MCF 10A (cell line): Measurements from ENCODE around the gene MLC1. TPM values are rescaled to one million over a fixed set of nuclear protein-coding genes. Genes with fewer than 3 reads are reported as not detected.

Experiments used
- BruUV-seq: library from RNA; stranded (reverse); fragments of 400-500 nt; replicated peaks from 2 replicates; lab custom pipeline; 2021; lab: Mats Ljungman, UMichigan
- CTCF ChIA-PET: fragments of 300-600 bp; sonication (Branson Sonifier 250); formaldehyde crosslinking; extraction: SDS; loops from one replicate; lab custom pipeline; 2021; ENCODE audit warnings: antibody characterized with exemption, inconsistent platforms; lab: Yijun Ruan, JAX
- POLR2A ChIA-PET: fragments of 300-600, 350-650 bp; sonication (Branson Sonifier 250); formaldehyde crosslinking; extraction: SDS; loops from one replicate; lab custom pipeline; 2020; ENCODE audit warnings: antibody characterized with exemption, inconsistent platforms; lab: Yijun Ruan, JAX
- DNase-seq: peaks from one replicate; pipeline ENCODE4 v3.0.0-alpha.2; 2018; ENCODE audit not compliant: unreplicated experiment
- H3K27ac Mint-ChIP-seq: one replicate; pipeline ENCODE4 v1.8.0; 2022; ENCODE audit warnings: mild to moderate bottlenecking, low read depth, mixed read lengths; ENCODE audit not compliant: unreplicated experiment
- H3K27me3 Mint-ChIP-seq: one replicate; pipeline ENCODE4 v1.8.0; 2022; ENCODE audit warnings: mixed read lengths; ENCODE audit not compliant: insufficient read depth, unreplicated experiment
- H3K36me3 Mint-ChIP-seq: one replicate; pipeline ENCODE4 v1.8.0; 2022; ENCODE audit warnings: mild to moderate bottlenecking, moderate library complexity, mixed read lengths; ENCODE audit not compliant: insufficient read depth, unreplicated experiment
- H3K4me1 Mint-ChIP-seq: one replicate; pipeline ENCODE4 v1.8.0; 2022; ENCODE audit warnings: mixed read lengths; ENCODE audit not compliant: insufficient read depth, unreplicated experiment
- H3K4me3 Mint-ChIP-seq: one replicate; pipeline ENCODE4 v1.8.0; 2022; ENCODE audit warnings: mild to moderate bottlenecking, moderate library complexity, mixed read lengths; ENCODE audit not compliant: unreplicated experiment
- H3K9me3 Mint-ChIP-seq: one replicate; pipeline ENCODE4 v1.8.0; 2022; ENCODE audit warnings: mixed read lengths; ENCODE audit not compliant: unreplicated experiment
- intact Hi-C: fragments of 100-400 bp; cut with micrococcal nuclease; formaldehyde crosslinking; loops from 2 replicates; pipeline ENCODE4 v1.14.1; 2022
- total RNA-seq: library from RNA; stranded (reverse); gene quantifications from 2 replicates; pipeline ENCODE4 v1.2.3, GENCODE V29; 2022
- TF ChIP-seq, protein P1 (sequence below): fragments of 200-600 bp; IDR thresholded peaks from one replicate; pipeline ENCODE4 v1.8.0; 2022; ENCODE audit warnings: antibody characterized with exemption, mild to moderate bottlenecking; ENCODE audit not compliant: unreplicated experiment

Gene MLC1
- total RNA-seq, 1 experiment from 2014 or later, result not detected

DNA sequence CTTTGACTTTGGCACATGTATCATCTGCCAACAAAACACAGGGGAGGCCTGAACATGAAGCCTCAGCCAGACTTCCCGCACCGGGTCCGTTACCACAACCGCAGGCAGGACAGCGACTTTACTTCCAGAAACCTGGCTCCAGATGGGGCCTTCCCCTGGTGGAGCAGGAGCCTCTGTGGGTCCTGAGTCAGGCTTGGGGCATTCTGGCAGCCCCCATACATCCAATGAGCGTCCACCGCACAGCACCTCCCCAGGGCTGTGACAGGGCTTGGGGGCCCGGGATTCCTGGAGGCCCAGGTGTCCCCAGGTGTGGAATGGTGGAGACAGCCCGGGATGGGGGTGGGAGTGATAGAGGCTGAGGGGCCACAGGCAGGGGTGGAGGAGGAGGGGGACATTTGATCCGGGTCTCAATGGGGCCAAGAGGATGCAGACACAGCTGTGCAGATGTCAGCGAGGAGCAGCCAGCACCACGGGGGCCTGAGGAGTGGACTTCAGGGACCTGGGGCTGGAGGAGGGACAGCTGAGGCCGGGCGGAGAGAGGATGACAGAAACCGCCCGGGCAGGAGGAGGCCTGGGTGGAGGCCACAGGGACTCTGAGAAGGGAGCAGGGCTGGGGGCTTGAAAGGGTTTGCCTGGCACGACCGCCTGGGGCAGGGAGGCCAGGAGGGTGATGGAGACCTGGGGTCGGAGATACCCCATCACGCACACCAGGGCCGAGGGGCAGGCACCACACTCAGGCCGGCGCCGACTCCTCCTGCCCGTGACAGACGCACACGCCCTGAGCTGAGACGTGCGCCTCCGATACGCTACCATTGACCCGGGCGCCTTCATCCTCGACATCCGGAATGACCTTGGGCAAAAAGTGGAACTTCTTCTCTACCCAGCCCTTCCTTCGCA, 35.7 kb downstream of the MLC1 start:
- H3K27ac Mint-ChIP-seq, result no peak overlapping the region
- no peaks in the 10 kb centered on the region for H3K4me1 Mint-ChIP-seq
- no TSS peak for BruUV-seq
- H3K9me3 Mint-ChIP-seq, result no peaks in the 10 kb centered on the region
- intact Hi-C loops, result no loop called here
- no peak for DNase-seq
- H3K4me3 Mint-ChIP-seq, result no peak overlapping the region
- H3K27me3 Mint-ChIP-seq, result no peaks in the 10 kb centered on the region
- H3K36me3 Mint-ChIP-seq, result no peaks in the 10 kb centered on the region
- TF ChIP-seq, protein P1, sequence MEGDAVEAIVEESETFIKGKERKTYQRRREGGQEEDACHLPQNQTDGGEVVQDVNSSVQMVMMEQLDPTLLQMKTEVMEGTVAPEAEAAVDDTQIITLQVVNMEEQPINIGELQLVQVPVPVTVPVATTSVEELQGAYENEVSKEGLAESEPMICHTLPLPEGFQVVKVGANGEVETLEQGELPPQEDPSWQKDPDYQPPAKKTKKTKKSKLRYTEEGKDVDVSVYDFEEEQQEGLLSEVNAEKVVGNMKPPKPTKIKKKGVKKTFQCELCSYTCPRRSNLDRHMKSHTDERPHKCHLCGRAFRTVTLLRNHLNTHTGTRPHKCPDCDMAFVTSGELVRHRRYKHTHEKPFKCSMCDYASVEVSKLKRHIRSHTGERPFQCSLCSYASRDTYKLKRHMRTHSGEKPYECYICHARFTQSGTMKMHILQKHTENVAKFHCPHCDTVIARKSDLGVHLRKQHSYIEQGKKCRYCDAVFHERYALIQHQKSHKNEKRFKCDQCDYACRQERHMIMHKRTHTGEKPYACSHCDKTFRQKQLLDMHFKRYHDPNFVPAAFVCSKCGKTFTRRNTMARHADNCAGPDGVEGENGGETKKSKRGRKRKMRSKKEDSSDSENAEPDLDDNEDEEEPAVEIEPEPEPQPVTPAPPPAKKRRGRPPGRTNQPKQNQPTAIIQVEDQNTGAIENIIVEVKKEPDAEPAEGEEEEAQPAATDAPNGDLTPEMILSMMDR, result no peak
- CTCF ChIA-PET, result interaction anchor here (2.4 kb wide), 1 partner anchor 19 kb away, joined by 10 read pairs; no protein-coding TSS in a partner anchor
- POLR2A ChIA-PET, result no interaction called here

DNA sequence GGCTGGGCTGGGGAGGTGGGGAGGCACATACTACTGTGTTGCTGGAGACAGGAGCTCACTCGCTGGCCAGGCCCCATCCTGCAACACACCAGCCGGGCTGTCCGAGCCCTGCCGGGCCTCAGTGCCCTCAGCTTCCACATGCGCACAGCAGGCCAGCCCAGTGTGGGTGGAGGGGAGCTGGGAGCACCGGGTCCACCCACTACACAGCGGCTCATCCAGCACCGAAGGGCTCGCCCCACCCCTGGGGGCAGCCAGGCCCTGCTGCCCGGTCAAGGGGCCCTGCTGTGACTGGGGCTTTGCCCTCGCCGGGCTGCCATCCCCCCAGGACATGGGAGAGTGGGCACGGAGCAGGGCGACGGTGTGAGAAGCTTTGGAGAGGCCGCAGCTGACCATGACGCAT, 36.4 kb downstream of the MLC1 start:
- Mint-ChIP-seq H3K27ac (no peak overlapping the region), H3K9me3 (no peaks in the 10 kb centered on the region), H3K36me3 (no peaks in the 10 kb centered on the region), H3K4me3 (no peak overlapping the region), H3K27me3 (peaks cover 2% of the 10 kb centered on the region), H3K4me1 (no peaks in the 10 kb centered on the region)
- TF ChIP-seq, protein P1, result no peak
- no TSS peak for BruUV-seq
- intact Hi-C loops, result no loop called here
- CTCF ChIA-PET, result interaction anchor here (2.4 kb wide), 1 partner anchor 18 kb away, joined by 10 read pairs; no protein-coding TSS in a partner anchor
- POLR2A ChIA-PET, result no interaction called here
- no peak for DNase-seq

DNA sequence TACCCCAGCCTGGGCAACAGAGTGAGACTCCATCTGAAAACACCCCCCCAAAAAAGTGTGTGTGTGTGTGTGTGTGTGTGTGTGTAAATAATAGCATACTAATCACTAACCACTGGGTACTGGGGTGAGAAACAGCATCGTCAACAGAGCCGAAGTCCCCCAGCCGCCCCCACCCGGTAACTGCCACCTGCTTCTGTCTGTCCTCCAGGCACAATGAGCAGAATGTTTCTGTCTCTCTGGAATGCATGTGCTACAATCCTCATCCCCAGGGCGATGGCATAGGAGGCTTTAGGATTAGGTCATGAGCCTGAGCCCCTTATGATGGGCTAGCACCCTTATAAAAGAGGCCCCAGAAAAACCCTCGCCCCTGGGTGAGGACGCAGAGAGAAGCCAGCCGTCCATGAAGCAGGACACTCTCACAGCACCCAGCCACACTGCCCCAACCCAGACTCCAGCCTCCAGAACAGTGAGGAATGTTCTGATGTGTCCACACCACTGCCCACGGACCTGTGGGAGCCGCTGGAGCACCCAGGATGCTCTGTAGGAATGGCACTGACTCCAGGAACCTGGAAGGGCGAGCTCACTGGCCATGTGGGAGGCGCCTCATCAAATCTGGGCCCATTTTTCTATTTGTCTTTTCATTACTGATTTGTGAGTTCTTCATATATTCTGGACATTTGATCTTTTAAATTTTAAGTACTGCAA, 37.0 kb downstream of the MLC1 start:
- intact Hi-C loops, result no loop called here
- BruUV-seq, result no TSS peak
- Mint-ChIP-seq H3K4me1 (no peaks in the 10 kb centered on the region), H3K27ac (no peak overlapping the region), H3K4me3 (no peak overlapping the region), H3K9me3 (no peaks in the 10 kb centered on the region), H3K27me3 (peaks cover 8% of the 10 kb centered on the region), H3K36me3 (no peaks in the 10 kb centered on the region)
- CTCF ChIA-PET, result no interaction called here
- DNase-seq, result no peak
- POLR2A ChIA-PET, result no interaction called here
- TF ChIP-seq, protein P1, result no peak

DNA sequence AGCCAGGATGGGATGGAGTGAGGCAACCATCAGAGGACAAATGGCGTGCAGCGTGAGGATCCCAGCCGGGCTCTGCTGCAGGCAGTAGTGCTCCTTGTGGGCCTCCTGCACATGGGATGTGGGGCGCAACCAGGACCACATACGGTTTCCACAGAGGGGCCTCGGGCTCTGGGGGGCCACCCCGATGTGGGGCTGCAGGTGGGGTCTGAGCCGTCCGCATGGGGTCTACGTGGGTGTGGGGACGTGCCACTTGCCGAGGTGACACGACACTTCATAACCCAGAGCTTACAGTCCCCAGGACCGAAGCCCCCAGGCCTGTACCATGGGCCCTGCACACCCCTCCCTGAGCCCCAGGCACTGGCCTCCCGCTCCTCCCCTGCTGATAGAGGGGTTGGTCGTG, 37.9 kb downstream of the MLC1 start:
- TF ChIP-seq, protein P1, result no peak
- intact Hi-C loops, result no loop called here
- Mint-ChIP-seq H3K27ac (no peak overlapping the region), H3K4me1 (no peaks in the 10 kb centered on the region), H3K9me3 (no peaks in the 10 kb centered on the region), H3K4me3 (no peak overlapping the region), H3K36me3 (no peaks in the 10 kb centered on the region), H3K27me3 (peaks cover 17% of the 10 kb centered on the region)
- ChIA-PET CTCF (no interaction called here), POLR2A (no interaction called here)
- DNase-seq, result no peak
- no TSS peak for BruUV-seq
